Fibroblast of upper back skin (primary cell): ENCODE measurements around the gene GARRE1.
"Not testable (repeated sequence)": the region's sequence is repeated elsewhere in the genome, so short reads cannot be mapped to it uniquely, and the experiment has no call there.

Experiments
- DNase-seq: peaks from one replicate; pipeline ENCODE4 v3.0.0-alpha.2; 2013

The GARRE1 gene

DNA sequence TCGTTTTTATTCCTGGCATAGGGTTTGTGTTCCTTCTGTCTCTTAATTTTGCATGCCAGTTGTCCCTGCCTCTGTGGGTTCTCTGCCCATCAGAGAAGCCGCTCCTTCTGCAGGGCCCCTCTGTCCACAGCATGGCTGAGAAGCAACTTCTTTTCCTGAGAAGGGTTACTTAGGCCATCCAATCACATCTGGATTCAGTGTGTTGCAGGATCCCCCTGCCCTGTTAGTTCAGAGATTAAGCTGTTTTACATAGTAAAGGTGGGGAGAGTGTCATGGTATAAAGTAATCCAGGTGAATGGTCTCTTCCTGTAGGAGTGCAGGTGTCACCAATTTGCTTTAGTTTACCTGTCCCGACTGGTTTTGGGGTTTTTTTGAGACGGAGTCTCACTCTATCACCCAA, 22.9 kb upstream of the GARRE1 start:
- no peak for DNase-seq

DNA sequence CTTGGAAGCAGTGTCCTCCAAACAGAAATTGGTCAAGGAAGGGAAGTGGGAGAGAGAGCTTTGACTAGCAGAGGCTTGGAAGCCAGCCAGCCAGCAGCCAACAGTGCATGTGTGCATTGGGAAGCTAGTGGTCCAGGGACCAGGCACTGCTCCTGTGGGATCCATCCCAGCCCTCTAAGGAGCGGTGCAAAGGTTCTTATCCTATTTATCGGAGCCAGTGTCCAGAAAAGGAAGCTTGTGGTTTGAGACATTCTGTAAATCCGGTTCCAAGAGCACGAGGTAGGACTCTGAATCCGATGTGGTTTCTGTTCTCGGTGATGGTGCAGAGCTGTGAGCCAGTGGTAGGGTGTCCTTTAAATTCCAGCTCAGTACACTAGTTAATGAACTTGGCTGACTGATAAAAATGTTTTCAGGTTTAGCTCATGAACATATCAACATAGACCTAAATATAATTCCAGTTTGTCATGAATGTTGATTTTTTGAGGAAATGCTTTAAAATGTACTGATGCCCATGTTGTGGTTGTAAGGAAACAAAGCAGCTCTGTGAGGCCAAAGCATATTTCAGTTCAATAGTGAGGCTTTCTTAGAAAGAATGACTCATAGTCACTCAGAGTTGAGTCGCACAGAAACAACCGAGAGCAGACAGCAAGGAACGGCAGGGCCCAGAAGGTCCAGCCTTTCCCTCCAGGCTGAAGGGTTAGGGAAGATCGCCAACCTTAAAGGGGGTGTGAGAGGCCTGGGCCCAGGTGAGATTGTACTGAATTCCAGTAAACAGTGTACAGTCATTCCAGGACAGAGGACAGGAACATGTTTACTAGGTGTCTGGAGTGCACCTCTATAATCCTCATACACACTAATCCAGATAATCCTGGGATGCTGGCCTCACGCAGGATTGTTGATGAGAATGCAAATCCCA, 21.5 kb upstream of the GARRE1 start:
- DNase-seq, result peak; percentile 93

DNA sequence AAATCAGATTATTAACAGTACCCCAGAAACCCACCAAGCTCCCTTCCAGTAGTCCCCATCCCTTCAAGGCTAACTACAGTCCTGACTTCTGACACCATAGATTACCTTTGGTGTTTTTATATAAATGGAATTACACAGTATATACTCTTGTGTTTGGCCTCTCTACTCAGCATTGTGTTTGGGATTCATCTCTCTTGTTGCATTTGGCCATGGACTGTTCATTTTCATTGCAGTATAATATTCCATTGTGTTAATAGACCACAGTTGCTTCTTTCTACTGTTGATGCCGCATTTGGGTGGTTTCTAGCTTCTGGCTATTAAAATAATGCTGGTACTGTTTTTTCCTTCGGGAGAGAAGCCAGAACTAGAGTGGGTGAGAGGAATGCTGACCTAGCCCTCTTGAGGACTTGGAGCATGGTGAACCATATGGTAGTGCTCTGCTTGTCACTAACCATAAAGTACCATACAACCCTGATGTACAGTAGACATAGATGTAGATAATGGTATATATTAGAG, 18.9 kb upstream of the GARRE1 start:
- no peak for DNase-seq

DNA sequence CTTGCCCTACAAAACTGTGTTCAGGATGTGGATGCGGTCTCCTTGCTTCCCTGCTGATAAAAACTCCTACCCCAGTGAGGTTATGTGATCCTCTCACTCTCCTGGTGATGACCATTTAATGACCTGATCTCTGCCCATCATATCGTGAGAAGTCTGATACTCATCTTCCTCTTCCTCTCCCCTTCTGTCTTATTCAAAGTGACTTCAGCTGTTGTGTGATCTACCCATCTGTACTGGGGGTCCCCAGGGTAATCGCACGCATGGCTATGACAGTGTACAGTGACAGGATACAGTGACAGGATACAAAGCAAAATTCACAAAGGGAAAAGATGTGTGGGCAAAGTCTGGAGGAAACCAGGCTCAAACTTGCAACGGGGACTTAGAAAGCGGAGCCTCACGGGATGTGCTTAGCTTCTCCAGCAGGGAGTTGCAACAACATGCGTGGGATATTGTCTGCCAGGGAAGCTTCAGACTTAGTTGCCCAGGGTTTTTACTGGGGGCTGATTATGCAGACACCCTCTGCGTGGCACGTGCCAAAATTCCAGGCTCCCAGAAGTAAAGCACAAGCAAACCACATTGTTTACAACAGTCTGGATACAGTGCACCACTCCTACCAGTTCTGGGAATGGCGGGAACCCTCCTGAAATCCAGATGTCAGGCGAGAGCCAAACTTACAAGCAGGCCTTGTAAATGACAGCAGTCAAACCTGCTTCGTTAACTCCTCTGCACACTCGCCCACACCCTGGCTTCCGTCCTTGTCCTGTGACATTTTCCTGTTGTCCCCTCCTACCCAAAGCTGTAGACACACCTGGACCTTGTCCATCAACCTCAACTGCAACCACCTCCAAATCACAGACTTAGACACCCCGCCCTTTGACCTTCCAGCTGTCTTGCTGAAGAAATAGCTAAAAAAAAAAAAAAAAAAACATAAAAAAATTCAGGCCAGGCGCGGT, 18.0 kb upstream of the GARRE1 start:
- DNase-seq, result peak; percentile 44

DNA sequence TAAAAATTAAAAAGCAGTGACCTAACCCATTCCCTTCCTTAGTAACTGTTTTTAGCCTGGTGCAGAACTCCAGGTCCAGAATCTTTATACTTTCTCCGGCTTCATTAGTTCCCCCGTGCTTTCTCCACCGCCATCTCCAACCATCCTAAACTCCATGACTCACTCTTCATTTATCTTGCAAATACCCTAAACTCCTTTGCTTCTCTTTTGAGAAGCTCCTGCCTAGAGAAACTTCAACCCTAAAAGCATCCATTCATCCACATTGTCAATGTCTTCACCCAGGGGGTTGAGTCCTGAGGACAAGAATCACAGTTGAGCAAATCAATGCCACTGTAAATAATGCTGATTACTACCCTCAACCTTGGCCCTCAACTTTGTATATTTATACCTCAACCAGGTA, 17.1 kb upstream of the GARRE1 start:
- no peak for DNase-seq

DNA sequence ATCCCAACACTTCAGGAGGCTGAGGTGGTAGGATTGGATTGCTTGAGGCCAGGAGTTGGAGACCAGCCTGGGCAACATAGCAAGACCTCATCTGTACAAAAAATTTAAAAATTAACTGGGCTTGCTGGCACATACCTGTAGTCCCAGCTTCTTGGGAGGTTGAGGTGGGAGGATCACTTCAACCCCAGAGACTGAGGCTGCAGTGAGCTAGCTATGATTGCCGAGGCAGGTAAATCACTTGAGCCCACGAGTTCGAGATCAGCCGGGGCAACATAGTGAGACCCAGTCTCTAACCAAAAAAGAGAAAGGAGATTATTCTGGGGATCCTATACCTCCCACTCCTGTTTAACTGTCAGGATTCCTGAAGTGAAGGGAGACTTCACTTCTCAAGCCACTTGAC, 16.4 kb upstream of the GARRE1 start:
- DNase-seq, result no peak

DNA sequence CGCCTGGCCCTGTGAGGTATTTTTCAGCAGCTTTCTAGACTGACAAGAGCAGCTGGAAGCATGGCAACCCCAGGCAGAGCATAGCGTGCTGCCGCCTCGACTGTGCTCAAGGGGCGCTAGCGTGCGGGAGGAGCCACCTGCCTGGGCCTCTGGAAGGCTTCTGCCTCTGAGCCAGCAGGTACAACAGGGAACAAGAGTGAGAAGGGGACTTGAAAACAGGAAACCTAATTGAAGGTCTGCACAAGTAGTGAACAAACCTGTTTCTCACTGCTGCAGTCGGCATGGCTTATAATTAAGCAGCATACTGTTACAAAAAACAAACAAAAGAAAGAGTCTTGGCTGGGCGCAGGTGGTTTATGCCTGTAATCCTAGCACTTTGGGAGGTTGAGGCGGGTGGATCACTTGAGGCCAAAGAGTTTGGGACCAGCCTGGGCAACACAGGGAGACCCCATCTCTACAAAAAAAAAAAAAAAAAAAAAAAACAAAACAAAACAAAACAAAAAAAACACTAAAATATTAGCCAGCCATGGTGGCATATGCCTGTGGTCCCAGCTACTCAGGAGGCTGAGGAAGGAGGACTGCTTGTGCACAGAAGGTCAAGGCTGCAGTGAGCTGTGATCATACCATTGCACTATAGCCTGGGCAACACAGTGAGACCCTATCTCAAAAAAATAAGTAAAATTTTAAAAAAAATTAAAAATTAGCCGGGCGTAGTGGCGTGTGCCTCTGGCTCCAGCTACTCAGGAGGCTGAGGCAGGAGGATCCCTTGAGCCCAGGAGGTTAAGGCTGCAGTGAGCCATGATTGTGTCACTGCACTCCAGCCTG, 12.6 kb upstream of the GARRE1 start:
- DNase-seq, result no peak

DNA sequence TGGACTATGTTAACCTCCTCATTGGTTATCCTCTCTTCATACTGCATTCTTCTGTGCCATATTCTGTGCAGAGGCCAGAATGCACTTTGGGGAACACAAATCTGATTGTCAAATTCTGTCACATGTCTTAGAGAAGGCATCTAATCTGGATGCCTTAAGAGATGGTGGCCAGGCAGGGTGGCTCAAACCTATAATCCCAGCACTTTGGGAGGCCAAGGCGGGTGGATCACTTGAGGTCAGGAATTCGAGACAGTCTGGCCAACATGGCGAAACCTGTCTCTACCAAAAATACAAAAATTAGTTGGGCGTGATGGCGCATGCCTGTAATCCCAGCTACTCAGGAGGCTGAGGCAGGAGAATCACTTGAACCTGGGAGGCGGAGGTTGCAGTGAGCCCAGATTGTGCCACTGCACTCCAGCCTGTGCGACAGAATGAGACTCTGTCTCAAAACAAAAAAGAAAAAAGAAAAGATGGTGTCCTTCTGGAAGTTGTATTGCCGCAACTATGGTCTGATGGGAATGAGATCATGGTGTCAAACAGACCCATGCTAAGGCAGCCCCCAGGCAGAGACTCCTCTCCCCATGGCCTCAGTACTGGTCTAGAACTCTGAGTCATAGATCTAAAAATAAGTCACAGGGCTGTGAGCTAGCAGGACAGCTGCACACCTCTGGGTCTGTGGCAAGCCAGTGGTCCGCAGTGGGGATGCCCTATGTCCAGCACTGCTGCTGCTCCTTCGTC, 11.0 kb upstream of the GARRE1 start:
- DNase-seq, result peak; percentile 53

DNA sequence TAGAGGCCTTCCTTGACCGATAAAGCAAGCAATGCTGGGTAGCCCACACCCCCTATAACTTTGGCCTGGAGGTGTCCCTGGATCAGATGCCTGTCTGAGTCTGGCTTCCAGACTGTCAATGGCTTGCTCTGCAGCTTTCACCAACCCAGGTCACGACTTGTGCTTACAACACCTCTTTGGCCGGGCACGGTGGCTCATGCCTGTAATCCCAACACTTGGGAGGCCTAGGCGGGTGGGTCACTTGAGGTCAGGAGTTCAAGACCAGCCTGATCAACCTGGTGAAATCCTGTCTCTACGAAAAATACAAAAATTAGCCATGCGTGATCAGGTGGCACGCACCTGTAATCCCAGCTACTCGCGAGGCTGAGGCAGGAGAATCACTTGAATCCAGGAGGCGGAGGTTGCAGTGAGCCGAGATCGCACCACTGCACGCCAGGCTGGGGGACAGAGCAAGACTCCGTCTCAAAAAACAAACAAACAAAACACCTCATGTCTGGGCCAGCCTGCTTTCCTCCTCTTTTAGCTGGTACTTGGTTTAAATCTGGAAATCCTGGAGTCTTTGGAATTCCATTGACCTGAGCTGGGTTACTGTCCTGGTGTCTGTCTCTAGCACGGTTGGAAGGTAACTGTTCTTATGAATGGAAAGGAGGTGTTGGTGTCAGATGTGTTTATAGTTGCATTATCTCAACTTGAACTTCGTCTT, 10.3 kb upstream of the GARRE1 start:
- no peak for DNase-seq

DNA sequence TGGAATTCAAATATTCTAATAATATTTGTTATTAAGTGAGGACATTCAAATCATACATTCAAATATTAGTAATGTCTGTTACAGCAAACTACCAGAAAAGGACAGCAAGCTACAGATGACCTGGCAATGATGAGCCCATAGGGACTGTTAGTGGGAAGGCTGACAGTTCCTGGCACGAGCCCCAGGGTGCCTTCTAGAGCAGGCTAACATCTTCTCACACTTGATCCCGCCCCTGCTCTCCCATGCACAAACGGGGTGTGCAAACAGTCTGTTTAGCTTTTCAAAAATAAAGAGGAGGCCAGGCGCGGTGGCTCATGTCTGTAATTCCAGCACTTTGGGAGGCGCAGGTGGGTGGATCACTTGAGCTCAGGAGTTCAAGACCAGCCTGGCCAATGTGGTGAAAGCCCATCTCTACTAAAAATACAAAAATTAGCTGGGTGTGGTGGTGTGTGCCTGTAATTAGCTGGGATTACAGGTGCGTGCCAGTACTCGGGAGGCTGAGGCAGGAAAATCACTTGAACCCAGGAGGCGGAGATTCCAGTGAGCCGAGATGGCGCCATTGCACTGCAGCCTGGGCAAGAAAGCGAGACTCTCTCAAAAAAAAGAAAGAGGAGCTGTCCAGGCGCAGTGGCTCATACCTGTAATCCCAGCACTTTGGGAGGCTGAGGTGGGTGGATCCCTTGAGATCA, 9.6 kb upstream of the GARRE1 start:
- no peak for DNase-seq

DNA sequence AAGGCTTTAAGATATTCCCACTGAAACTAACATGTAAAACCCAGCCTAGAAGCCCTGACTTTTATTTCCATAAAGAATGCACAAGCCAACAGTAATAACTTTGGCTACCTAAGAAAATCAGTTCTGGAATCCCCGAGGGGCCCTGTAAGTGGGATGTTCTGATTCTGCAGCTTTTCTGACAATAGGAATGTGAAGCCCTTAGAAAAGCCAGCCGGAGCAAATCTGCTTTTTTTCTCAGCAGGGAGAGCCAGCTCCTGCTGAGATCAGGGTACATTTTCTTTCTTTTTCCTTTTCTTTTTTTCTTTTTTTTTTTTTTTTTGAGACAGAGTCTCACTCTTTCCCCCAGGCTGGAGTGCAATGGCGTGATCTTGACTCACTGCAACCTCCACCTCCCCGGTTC, 8.0 kb upstream of the GARRE1 start:
- peak; percentile 69 for DNase-seq

DNA sequence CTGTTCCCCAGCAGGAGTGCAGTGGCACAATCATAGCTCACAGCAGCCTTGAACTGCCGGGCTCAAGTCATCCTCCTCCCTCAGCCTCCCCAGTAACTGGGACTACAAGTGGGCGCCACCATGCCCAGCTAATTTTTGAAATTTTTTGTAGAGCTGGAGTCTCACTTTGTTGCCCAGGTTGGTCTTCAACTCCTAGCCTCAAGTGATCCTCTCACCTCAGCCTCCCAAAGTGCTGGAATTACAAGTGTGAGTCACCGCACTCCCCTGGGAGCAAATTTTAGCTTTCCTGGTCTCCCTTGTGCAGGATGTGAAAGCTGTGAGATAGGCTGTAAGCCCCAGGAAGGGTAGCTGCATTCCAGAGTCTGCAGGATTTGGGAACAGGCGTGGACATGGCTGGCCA, 5.4 kb upstream of the GARRE1 start:
- no peak for DNase-seq

DNA sequence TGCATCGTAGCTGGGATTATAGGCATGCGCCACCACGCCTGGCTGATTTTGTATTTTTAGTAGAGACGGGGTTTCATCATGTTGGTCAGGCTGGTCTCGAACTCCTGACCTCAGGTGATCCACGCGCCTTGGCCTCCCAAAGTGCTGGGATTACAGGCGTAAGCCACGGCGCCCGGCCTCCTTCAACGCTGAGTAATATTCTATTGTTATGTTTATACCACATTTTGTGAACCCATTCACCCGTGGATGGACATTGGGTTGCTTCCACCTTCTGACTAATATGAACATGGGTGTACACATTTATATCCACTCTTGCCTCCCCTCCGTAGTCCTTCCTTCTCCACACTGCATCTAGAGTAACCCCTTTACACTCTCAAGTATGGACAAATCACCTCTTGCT, 1.2 kb upstream of the GARRE1 start:
- DNase-seq, result not testable (repeated sequence)

DNA sequence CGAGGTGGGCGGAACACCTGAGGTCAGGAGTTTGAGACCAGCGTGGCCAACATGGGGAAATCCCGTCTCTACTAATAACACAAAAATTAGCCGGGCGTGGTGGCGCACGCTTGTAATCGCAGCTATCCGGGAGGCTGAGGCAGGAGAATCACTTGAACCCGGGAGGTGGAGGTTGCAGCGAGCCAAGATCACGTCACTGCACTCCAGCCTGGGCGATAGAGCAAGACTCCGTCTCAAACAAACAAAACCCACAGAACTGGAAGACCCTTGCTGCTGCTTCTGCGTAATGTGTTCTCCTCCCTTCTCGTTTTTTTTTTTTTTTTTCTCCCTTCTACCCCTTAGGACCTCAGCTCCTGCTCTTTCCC, 691 bp upstream of the GARRE1 start:
- DNase-seq, result not testable (repeated sequence)

DNA sequence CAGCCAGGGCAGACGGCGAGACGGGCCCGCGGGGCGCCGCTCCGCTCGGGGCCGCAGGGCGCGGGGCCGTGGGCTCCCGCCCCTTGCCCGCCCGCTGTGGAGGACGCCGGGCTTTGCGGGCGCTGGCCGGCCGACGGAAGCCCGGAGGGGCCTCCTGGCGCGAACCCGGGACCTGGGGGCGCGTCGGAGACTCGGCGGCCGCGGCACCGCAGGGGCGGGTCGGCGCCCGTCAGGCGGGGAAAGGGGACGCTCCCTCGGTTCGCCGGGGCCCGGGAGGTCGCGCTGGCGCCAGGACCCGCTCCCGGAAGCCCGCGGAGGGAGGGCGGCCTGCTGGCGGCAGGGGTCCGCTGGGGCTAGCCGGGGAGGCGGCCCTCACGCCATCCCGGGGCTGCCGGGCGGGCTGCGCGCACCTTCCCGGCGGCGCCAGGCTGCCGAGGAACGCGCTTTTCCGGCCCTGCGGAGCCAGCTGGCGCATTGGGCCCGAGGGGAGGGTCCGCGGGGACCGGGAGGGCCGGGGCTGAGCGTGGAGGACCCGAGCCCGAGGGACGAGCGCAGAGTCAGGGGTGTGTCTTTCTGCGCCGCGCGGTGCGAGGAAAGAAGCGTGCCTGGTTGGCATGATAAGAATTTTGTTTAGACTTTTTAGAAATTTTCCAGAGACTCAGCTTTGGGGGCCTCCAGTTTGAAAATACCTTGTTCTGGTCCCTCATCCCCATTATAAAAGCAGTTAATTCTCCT, 511 bp downstream of the GARRE1 start:
- no peak for DNase-seq

DNA sequence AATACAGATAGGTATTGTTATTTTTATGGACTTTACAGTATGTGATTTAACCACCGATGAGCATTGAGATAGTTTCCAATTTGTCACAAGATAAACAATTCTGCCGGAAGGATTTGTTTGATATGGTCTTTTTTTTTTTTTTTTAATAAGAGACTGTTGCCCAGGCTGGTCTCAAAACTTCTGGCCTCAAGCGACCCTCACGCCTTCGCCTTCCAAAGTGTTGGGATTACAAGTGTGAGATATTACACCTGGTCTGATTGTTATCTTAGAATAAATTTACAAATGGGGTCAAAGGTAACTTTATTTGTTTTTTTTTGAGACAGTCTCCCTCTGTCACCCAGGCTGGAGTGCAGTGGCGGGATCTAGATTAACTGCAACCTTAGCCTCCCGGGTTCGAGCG, 1.2 kb downstream of the GARRE1 start:
- no peak for DNase-seq

DNA sequence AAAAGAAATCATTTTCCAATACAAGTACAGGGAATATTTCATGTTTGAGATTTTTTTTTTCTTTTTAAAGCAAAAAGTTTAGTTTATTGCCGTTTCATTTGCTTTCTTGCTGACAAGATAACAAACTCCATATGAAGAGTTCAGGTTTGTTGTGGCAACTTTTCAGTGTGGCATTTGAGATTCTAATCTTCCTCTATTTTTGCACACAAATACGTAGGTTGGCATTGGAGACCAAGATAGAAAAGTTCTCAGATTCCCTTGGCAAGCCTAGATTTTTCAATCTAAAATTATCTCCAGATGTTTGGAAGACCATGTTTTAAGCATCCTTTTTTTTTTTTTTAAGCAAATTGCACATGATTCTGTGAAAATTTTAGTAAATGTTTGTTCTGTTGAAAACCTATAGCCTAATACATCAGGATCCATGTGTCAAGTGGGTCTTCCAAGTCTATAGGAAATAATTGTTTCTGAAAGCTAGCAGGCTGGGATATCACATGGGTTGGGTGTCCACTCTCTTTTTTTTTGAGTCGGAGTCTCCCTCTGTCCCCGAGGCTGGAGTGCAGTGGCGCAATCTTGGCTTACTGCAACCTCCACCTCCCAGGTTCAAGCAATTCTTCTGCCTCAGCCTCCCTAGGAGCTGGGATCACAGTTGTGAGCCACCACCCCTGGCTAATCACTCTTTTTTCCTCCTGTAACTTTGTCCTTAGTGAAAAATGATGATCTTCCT, 2.6 kb downstream of the GARRE1 start:
- no peak for DNase-seq

DNA sequence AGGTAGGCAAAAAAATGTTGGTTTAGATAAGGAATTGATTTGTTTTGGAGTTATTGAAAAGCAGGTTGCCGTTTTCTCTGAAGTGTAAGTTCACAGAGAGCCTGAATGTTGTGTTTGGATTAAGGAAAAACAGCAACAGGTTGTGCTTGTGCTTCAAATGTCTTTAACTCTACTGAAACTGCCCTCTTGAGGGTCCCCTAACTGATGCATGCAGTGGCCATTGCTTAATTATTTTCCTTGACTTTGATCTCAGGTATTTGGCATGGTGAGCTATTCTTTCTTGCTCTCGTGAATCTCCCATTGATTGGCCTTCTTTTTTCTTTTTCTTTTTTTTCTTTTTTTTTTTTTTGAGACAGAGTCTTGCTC, 3.2 kb downstream of the GARRE1 start:
- no peak for DNase-seq

DNA sequence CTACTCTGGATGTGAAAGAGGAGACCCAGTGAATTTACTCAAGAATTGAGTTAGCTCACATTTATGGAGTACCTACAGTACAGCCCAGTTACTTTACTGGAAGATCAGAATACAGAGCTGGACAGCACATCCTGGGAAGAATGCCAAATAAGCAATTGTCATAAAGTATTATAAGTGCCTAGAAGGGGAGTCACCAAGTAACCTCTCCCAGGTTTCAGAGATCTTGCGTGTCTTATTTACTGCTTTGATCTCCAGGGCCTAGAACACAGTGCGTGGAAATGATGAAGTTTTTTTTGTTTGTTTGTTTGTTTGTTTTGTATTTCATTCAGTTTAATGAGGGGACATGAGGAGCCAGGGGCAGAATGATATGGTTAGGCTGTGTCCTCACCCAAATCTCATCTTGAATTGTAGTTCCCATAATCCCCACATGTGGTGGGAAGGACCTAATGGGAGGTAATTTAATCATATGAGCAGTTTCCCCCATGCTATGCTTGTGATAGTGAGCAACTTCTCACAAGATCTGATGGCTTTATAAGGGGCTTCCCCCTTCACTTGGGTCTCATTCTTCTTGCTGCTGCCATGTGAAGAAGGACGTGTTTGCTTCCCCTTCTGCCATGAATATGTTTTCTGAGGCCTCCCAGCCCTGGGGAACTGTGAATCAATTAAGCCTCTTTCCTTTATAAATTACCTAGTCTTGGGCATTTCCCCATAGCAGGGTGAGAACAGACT, 5.2 kb downstream of the GARRE1 start:
- DNase-seq, result peak; percentile 29
